Right renal pelvis (tissue), 4 donors: ENCODE data around the gene TMEM135. TPM values are rescaled to one million over a fixed set of nuclear protein-coding genes. Genes with fewer than 3 reads are reported as not detected.
"Not testable (repeated sequence)": the region's sequence is repeated elsewhere in the genome, so short reads cannot be mapped to it uniquely, and the experiment has no call there.

Experiments used
- DNase-seq, 4 donors: peaks; one replicate each; pipeline ENCODE4 v3.0.0-alpha.2; 2013; ENCODE audit warnings: low read depth in 4 of 4, low spot score in 3 of 4, missing footprints in 1 of 4
- polyA plus RNA-seq, 4 donors: library from polyadenylated mRNA; unstranded; fragments of 120-200 nt; gene quantifications; one replicate each; pipeline ENCODE4 v1.2.1, GENCODE V29; 2013; ENCODE audit not compliant: insufficient read length in 4 of 4

TMEM135 gene
- polyA plus RNA-seq, 4 donors, result 34.3 to 38.7 (median 37.0) TPM

DNA sequence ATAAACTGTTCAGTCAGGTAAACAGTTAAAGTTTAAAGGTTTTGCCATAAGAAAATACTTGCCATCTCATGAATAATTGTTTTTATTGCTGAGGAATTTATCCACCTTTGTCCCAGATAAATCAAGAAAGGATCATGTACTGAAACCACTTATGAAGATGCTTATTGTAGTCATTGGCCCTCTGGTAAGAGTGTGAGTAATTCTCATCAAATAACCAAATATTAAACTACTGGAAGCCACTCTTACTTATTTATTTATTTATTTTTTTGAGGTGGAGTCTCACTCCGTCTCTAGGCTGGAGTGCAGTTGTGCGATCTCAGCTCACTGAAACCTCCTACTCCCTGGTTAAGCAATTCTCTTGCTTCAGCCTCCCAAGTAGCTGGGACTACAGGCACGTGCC lies 35.1 kb downstream of the TMEM135 start:
- DNase-seq, result no peak

GRCh38 chr11:87076260-87076783 lies 38.6 kb downstream of the TMEM135 start:
- DNase-seq, result no peak

DNA sequence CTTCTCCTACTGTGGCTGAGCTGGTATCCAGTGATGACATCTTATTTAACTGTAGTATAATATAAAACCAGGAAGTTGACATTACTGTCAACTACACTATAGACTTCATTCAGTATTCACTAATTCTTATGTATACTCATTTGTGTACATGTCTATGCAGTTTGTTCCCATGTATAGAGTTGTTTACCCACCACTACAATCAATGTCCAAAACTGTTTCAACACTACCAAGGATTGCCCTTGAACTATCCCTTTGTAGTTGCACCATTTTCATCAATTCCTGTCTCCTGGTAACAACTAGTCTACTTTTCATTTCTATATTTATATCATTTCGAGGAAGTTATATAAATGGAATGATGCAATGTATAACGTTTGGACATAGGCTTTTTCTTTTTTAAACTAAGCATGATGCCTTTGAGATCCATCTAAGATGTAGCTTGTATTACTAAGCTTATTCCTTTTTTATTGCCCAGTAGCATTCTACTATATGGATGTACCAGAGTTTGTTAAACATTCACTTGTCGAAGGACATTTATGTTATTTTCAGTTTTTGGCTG lies 39.2 kb downstream of the TMEM135 start:
- DNase-seq, result no peak

DNA sequence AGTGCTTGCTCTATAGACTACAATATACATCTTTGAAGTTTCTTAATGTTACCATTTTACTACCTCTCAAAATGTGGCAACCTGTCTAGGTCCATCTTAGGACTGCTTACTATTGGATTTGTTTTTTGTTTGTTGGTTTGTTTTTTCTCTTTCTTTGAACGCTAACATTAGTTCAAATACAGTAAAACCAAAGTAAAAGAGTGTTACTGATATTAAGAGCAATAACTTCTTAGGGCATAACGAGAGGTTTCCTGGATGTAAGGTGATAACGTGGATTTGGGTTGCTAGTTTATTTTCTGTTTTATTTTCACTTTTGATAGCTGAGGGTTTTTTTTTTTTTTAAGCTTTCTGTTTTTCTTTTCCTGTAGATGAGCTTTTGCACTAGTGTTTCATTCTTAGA lies 43.6 kb downstream of the TMEM135 start:
- DNase-seq, result no peak

GRCh38 chr11:87082590-87082989 lies 44.9 kb downstream of the TMEM135 start:
- no peak for DNase-seq

DNA sequence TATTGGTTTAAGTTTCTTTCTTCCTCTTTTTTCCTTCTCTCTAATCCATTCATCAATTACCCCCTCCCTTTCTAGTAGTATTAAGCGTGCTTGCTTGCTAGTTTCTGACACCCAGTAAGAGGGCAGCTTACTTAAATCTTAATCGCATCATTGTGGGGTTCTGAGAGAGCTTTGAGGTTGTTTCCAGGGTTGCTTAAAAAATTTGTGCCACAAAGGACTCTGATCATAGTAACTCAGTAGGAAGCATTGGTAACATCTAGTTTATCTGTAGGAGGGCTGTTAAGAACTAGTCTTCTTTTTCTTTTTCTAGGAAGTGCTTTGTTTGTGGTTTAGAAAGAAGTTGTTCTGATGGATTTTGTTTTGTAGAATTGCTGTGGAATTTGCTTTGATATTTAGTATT lies 45.3 kb downstream of the TMEM135 start:
- DNase-seq, result no peak

GRCh38 chr11:87092159-87092558 lies 54.4 kb downstream of the TMEM135 start:
- DNase-seq, result no peak

- DNase-seq, result no peak
Measured at GRCh38 chr11:87092567-87092966, 54.8 kb downstream of the TMEM135 start.

DNA sequence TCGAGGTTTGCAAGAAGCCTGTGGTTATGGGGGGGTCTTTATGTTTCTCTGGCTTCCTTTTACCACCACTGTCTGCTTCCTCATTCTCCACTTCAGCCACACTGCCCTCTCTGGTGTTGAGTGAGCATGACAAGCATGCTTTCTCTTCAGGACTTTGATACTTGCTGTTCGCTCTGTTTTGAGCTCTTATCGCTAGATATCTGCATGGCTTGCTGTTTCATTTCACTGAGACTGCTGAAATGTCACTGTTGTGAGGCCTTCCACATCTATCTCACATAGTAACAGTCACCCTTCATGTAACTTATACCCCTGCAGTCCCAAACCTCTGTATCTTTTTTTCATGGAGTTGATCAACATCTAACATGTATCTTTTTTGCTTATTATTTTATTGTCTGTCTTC lies 59.8 kb downstream of the TMEM135 start:
- DNase-seq, result peak in 3 of 4 donors; percentile 12 to 36 (median 30)

DNA sequence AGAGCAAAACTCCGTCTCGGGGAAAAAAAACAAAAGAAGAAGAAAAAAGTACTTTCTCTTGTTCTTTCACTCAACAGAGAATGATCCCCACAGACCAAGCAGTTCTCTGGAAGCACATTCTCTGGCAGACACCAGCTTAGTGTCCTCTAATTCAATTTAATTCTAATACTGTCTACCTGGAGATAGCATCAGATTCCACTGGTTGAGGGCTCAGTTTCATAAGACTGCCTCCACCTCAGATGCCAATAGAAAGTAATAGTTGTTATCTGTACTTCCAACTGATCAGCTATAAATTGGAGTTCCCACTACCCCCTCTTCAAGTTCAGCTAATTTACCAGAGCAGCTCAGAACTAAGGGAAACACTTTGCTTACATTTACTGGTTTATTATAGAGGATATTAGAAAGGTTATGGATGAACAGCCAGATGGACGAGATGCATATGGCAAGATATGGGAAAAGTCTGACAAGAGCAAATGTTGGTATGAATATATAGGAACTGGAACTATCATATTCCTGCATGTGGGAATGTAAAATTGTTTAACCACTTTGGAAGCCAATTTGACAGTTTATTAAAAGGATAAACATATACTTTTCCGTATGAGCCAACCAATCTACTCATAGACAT lies 64.3 kb downstream of the TMEM135 start:
- DNase-seq, result no peak

DNA sequence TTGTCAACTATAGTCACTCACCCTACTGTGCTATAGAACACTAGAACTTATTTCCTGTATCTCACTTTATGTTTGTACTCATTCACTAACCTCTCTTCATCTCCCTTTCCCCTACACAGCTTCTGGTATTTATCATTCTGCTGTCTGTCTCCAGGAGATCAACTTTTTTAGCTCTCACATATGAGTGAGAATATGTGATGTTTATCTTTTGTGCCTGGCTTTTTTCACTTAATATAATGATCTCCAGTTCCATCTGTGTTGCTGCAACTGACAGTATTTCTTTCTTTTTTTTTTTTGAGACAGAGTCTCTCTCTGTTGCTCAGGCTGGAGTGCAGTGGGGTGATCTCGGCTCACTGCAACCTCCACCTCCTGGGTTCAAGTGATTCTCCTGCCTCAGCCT lies 68.1 kb downstream of the TMEM135 start:
- not testable (repeated sequence) for DNase-seq

DNA sequence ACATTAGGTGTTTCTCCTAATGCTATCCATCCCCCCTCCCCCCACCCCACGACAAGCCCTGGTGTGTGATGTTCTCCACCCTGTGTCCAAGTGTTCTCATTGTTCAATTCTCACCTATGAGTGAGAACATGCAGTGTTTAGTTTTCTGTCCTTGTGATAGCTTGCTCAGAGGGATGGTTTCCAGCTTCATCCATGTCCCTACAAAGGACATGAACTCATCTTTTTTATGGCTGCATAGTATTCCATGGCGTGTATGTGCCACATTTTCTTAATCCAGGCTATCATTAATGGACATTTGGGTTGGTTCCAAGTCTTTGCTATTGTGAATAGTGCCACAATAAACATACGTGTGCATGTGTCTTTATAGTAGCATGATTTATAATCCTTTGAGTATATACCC lies 69.6 kb downstream of the TMEM135 start:
- DNase-seq, result not testable (repeated sequence)

- no peak for DNase-seq
Measured at GRCh38 chr11:87110443-87111131, 72.9 kb downstream of the TMEM135 start.

- DNase-seq, result no peak
Measured at GRCh38 chr11:87114093-87114492, 76.4 kb downstream of the TMEM135 start.

GRCh38 chr11:87116185-87116584 lies 78.5 kb downstream of the TMEM135 start:
- DNase-seq, result no peak

DNA sequence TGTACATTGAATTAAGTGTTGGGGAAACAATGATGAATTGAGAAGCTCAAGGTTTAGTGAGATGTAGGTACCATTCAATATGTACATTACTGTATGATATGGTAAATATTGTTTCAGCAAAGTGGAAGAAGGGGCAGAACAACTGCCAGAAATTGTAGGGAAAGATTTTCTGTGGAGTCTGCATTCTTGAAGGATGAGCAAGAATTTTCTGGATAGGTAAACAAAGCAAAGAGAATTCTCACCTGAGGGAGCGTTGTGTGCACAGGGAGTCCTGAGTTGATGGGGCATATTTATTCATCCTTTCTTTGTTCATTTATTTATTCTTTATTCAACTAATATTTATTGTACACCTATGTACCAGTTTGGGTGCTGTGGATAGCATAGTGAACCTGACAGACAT lies 83.2 kb downstream of the TMEM135 start:
- DNase-seq, result no peak

GRCh38 chr11:87122852-87123251 lies 85.1 kb downstream of the TMEM135 start:
- DNase-seq, result no peak

- no peak for DNase-seq
Measured at GRCh38 chr11:87125257-87125656, 87.5 kb downstream of the TMEM135 start.

GRCh38 chr11:87127101-87127500 lies 89.4 kb downstream of the TMEM135 start:
- DNase-seq, result no peak

GRCh38 chr11:87128372-87128771 lies 90.6 kb downstream of the TMEM135 start:
- DNase-seq, result no peak

DNA sequence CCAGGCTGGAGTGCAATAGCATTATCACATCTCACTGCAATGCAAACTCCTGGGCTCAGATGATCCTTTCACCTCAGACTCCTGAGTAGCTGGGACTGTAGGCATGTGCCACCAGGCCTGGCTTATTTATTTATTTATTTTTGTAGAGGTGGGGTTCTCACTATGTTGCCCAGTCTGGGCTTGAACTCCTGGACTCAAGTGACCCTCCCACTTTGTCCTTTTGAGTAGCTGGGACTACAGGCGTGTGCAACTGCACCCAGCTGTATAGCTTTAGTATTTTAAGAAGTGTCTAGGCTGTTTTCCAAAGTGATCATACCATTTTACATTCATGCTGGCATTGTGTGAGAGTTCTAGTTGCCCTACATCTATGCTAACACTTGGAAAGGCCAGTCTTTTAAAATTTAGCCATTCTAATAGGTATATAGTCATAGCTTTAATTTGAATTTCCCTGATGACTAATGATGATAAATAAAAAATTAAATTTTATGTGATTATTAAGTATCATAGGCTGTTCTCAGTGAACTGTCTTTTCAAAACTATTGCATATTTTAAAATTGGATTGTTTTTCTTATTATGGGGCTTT lies 96.9 kb downstream of the TMEM135 start:
- DNase-seq, result no peak

DNA sequence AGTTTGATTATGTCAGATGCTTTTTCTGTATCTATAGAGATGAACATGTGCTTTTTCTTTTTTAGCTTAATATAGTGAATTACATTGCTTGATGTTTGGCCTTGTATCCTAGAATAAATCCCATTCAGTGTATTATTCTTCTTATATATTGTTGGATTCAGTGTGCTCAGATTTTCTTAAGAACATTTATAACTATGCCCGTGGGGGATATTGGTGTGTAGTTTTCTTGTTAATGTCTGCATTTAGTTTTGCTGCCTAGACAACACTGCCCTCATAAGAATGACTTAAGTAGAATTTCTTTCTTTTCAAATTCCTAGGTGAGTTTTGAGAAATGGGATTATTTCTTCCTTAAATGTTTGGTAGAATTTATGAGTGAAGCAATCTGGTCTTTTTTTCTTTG lies 98.5 kb downstream of the TMEM135 start:
- DNase-seq, result no peak
